HG03159 (cell line): Measurements from ENCODE around the gene SHC3.

Experiments used
- ATAC-seq: cut with Tn5 transposase; IDR thresholded peaks from one replicate; pipeline ENCODE4 v1.9.1; 2021; ENCODE audit warnings: mild to moderate bottlenecking, moderate library complexity; ENCODE audit not compliant: unreplicated experiment

The SHC3 gene

DNA sequence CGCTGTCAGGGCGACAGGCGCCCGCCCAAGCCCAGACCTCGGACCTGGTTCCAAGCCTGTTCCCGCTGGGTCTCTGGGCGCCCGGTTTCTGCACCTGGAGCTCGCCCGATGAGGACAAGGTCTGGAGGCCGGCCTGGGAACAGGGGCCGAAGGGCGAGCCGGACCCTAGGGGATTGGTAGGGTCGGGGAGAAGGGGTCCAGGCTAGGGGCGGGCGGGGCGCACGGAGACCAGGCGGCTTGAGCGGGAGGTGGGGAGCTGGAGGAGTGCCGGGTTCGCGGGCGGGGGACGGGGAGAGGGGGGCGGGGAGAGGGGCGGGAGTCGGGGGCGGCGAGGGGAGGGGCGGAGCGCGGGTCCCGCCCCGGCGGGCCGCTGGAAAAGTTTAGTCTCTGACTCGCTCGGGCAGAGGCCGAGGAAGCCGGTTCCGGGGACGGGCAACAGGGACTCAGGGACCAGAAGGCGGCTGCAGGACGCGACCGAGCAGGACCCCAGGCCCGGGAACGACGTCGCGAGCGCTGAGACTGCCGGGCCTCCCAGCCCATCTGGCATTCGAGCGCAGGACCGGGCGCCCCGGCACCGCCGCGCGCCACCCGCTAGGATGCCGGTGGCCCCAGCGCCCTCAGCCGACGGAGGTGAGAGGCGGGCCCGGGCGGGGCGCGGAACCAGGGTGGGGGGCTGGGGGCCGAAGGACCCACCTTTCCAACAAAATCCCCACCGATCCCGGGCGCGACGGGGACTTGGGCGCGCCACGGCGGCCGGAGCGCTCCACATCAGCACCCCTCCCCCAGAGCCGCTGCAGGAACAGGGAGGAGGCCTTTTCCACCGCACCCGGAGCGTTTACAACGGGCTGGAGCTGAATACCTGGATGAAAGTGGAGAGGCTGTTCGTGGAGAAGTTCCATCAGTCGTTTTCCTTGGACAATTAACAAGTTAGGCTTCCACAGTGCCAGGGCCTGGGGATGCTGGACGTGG lies 187.3 kb downstream of the SHC3 start, which contains the start of gene S1PR3:
Gene S1PR3, plus strand, starts transcription at position 403 of the 969 bp plus-strand sequence. CDS start 9,733 bp downstream, outside the sequence.
- ATAC-seq = no peak

DNA sequence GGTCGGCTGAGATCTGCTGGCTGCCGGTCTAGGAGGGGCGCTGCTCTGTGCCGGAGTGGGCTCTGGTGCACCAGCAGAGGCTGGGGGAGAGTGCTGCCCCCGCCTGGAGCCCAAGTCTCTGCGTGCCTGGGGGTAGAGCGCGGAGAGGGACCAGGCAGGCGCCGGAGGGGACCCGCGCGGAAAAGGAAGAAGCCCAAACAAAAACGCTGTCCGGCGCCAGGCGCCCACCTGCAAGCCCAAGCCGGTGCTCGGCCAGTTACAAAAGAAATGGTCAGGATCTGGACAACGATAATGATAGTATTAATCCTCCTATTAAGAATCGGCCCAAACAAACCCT lies 187.9 kb downstream of the SHC3 start:
- no peak for ATAC-seq

- no peak for ATAC-seq
These were observed 188.4 kb downstream of the SHC3 start for GRCh38 chr9:88990041-88990728.

DNA sequence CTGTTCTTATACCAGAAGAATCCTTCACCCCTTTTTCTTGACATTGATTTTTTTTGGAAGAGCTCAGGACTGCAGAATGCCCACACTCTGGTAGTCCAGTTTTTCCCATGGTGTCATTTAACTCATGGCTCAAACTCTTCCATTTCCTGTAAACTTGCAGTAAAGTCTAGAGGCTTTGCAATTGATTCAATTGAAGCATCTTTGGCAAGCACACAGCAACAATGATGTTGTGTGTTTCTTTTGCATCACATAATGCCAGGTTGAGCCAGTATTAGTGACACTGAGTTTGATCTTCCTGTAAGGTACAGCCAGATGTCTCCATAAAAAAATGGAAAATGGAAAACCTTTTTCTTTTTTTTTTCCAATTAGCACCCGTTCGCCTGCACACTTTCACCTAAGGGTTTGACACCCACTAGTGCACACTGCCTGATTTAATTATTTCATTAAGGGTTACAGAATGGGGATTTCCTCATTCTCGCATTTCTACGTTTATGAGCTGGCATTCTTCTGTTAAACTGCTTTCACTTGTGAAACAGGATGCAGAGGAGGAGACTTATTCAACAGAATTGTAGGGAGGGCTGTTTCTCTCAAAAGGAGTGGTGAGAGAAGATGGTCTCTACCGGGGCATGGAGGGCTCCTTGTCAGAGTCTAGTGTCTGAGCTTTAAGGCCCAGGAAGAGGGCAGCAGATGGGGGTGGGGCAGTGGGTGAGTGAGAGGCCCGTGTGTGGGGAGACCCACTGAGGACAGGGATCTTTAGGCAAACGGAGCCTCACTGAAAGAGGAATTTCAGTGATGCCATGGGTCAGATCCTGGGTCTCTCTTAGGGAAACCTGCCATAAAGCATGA lies 189.6 kb downstream of the SHC3 start:
- no peak for ATAC-seq

- ATAC-seq = no peak
These were observed 191.0 kb downstream of the SHC3 start for GRCh38 chr9:88987661-88988060.

GRCh38 chr9:88986776-88987175 lies 191.8 kb downstream of the SHC3 start:
- ATAC-seq = no peak

- no peak for ATAC-seq
These were observed 193.0 kb downstream of the SHC3 start for GRCh38 chr9:88985616-88986015.

DNA sequence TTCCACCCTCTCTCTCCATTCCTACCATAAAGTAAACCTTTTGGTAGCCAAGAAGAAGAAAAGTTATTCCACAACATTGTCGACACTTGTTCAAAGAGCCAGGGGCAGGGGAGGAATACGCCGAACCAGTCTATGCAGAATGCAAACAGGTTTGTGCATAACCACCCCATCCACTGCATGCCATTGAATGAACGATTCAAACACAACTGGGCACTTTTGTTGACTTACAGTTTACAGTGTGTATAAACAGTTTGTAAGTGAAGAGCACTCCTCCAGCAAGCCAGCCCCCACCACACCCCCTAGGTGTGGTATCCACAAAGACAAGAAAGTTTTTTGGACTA lies 194.1 kb downstream of the SHC3 start:
- no peak for ATAC-seq

GRCh38 chr9:88983865-88984542 lies 194.6 kb downstream of the SHC3 start:
- ATAC-seq = no peak

DNA sequence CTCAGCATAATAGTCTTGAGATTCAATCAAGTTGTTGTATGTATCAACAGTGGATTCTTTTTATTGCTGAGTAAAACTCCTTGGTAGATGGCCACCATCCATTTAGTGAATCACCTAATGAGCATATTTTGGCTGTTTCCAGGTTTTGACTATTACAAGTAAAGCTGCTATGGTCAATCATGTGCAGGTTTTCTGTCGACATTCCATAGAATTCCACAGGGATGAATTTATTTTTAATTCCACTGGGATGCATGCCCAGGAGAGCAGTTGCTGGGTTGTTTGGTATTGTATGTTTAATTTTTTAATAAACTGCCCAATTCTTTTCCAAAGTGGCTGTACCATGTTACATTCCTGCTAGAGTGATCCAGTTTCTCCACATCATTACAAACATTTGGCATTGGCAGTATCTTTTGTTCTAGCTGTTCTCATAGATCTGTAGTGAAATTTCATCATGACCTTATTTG lies 197.8 kb downstream of the SHC3 start:
- no peak for ATAC-seq

- ATAC-seq = no peak
These were observed 198.8 kb downstream of the SHC3 start for GRCh38 chr9:88979791-88980190.

- no peak for ATAC-seq
These were observed 199.6 kb downstream of the SHC3 start for GRCh38 chr9:88979021-88979420.

- ATAC-seq = no peak
These were observed 200.6 kb downstream of the SHC3 start for GRCh38 chr9:88978034-88978433.

DNA sequence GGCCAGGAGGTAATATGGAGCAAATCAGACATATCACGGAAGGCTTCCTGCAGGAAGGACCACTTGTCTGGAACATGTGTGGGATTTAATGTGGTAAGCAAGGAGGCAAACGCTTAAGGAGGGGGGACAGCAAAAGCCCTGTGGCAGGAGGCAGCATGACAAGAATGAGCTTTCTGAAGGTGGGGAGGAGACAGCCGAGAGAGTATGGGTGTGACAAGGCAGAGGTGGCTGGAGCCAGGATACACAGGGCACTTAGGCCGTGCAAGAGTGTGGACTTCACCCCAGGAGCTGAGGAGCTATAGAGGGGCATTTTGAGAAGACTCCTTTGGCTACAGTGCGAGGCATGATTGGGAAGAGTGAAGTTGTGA lies 201.7 kb downstream of the SHC3 start:
- ATAC-seq = no peak

GRCh38 chr9:88975966-88976889 lies 202.4 kb downstream of the SHC3 start:
- ATAC-seq = no peak

GRCh38 chr9:88974641-88975040 lies 204.0 kb downstream of the SHC3 start:
- ATAC-seq = no peak

DNA sequence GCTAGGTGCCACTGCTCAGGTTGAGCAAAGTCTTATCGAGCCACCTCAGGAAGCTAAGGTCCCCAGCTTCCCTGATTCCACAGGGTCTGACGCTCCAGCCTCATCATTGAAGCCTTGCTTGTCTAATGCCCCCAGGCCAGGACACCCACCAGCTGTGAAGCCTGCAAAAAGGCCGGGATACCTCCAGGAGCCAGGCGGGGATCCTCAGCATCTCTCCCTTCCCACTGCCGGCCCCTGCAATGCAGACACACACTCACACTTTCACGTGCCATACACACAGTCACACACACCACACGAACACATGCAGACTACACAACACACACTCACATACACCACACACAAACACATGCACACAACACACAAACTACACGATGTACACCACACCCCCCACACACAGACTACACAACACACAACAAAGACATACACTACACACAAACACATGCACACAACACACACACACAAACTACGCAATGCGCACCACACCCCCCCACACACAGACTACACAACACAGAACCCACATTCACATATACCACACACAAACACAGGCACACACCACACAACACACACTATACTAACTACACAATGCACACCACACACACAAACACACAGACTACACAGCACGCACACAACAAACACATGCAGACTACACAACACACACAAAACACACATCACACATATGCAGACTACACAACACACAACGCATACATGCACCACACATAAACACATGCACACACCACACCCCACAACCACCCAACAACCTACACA lies 205.2 kb downstream of the SHC3 start:
- no peak for ATAC-seq

GRCh38 chr9:88972401-88972800 lies 206.2 kb downstream of the SHC3 start:
- no peak for ATAC-seq
